Left lobe of liver (tissue), 2 donors: ENCODE data around the gene SLC9A6. TPM values are rescaled to one million over a fixed set of nuclear protein-coding genes. Genes with fewer than 3 reads are reported as not detected.
A peak's percentile ranks its signal among the peaks of the same experiment; 100 is the strongest.
"Not testable (repeated sequence)": the region's sequence is repeated elsewhere in the genome, so short reads cannot be mapped to it uniquely, and the experiment has no call there.

ENCODE experiments used
- ATAC-seq: fragments of 200-7000 bp; cut with Tn5 transposase; one replicate; pipeline ENCODE4 v1.9.1; 2020; ENCODE audit warnings: mild to moderate bottlenecking, moderate library complexity
- DNase-seq: peaks from one replicate; pipeline ENCODE4 v3.0.0-alpha.2; 2020; ENCODE audit warnings: low spot score
- total RNA-seq: library from RNA; stranded (reverse); gene quantifications from one replicate; pipeline ENCODE4 v1.2.1, GENCODE V29; 2021
- donor health status: DM: no; HTN: no; CAD: no; lungs with moderate emphysema.
- donor health status: DM: no; HTN: yes; CAD: no.

SLC9A6 gene
- total RNA-seq, 1 donor from 2014 or later, result 3.2 TPM

DNA sequence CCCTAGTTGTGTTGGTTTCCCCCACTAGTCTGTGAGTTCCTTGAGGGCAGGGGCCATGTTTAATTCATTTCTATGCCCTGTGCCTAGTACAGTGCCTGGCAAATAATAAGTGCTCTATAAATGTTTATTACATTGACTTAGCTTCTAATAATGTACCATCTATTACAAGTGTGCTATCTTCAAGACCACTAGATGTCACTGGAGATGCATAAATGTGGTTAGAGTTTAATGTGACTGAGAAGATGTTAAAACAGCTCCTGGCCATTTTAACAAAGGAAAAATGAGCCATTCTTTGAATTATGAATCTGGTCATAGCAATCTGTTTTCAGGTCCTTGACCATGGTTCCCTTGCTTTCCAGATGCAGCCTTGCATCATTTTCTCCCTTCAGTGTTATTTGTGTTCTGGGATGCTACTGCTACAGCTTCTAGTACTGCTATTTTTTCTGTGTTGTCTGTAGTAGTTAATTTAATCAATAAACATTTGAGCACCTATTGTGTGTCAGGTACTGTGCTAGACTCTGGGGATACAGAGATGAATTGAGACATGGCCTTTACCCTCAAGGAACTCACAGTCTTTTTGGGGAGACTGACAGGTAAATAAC is 43.2 kb downstream of the SLC9A6 start:
- peak; percentile 71 for ATAC-seq

DNA sequence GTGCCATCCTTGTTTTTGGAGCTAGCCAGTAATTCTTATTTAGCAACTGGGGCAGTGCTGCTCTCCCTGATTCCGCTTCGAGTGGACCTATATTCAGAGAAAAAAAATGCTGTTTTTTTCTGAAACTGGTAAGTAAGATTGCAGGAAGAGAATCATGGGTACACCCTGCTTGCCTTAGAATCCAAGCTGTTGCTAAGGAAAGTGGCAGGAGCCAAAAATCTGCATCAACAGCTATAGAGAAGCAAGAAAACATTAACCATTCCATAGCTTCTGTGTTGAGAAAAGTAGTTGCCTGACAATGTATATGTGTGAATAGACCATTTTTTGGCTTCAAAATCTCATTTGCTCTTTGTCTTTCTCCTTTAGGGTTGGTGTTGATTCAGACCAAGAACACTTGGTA is 44.5 kb downstream of the SLC9A6 start:
- ATAC-seq, result no peak
- DNase-seq, result no peak

More for the DNA sequence above, 43.2 kb downstream of the SLC9A6 start:
- DNase-seq, result no peak

DNA sequence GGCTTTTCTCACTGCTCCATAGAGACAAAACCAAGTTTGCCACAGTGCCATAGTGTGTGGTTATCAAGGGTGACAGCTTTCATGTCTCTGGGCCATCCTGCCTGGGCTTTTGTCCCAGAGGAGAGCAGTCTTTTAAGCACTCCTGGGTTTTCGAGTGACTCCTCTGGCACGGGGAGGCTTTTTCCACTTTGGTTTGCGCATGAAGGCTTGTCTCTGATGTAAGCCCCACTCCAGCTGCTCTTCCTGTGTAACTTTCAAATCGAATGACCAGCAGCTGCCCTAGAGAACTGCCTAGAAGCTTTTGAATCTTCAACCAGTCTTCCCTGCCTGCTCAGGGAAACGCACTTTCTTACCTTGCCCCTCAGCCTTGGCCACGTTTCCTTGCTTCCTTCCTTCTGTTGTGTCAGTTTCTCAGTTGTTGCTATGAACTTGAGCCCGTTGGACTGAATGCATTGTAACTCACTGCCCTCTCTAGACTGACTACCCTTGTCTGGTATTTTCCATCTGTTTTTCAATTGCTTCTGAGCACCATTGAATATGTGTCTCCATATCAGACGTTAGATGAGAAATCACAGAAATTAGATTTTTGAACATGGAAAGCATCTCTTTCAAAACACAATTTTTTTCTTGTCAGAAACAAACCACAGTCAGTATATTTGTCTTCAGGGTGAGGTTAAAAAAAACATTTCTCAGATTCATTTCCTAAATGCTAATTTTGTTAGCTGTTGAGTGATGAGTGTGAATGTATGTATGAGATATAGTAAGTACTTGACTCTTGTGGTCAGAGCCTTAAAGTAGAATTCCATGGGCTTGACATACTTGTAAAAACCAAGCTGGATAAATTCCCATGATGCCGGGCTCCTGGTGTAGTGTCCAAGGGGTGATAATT is 45.3 kb downstream of the SLC9A6 start:
- DNase-seq, result no peak
- ATAC-seq, result no peak

DNA sequence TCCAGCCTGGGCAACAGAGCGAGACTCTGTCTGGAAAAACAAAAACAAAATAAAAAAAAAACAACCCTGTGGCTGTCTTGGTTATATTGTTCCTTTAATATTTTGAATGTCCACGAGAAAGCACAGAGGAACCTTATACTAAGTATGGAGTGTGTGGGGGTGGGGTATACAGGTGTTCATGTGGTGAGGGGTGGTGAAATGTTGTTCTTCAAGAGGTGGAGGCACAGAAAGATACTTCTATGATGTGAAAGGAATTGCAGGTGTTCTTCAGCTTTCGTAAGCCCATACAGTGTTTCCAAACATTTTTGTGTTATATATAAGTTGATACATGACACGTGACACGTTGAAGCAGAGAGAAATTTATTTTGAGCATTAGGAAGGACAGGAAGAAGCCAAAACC is 46.4 kb downstream of the SLC9A6 start:
- DNase-seq, result no peak
- no peak for ATAC-seq

DNA sequence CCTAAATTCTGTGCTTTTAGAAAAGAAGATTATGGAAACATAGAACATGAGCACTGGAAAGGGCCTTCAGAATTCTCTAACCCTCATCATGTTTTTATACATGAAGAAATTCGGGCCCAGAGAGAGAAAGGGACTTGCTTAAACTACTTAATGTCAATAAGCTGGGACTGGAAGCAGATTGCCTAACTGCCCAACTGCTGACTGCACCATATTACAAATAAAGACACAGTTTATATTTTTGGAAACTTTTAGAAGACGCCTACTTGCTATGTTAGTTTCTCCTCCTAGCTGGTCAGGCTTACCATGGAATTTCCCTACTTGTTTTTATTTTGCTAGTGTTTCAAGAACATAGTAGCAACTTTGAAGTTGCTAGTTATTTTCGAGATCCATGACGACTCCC is 47.1 kb downstream of the SLC9A6 start:
- DNase-seq, result no peak
- no peak for ATAC-seq

DNA sequence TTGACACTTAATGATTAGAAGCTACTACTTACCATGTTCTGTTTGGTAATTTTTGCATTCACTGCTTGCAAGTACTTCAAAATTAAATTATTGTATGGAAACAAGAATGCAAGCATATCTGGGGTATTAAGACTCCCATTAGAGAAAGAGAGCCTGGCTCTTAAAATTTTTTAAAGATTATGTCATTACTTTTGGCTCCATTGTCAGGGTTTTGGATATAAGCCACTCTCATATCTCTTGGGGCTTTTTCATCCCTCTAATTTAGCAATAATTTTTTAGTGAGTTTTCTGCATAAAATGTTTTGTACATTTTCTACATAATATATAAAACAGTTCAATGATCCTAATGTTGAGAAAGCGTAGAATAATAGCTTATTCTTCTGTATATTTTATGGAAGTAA is 49.4 kb downstream of the SLC9A6 start:
- no peak for DNase-seq
- ATAC-seq, result no peak

DNA sequence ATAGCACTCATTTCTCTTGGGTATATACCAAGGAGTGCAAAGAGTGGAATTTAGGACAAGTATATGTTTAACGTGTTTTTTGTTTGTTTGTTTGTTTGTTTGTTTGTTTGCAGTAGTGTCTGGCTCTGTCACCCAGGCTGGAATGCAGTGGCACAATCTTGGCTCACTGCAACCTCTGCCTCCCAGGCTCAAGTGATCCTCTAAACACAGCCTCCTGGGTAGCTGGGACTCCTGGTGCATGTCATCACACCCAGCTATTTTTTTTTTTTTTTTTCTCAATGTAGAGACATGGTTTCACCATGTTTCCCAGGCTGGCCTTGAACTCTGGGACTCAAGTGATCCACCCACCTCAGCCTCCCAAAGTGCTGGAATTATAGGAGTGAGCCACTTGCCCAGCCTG is 50.4 kb downstream of the SLC9A6 start:
- DNase-seq (no peak), ATAC-seq (no peak)

DNA sequence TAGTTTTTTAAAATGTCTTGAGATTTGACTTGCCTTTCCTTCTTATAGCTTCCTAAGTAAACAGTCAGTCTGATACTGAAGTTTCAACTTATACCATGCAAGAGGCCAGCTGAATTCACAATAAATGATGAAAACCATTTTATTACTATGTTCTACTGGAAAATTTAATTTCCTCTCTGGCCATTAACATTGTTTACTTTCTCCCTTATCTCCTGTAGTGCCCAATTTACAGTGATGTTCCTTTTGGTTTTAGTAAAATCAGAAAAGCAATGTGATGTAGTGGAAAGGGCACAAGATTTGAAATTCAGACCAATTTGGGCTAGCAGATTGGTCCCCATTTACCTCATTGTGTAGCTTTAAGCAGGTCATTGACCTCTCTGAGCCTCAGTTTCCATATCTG is 54.2 kb downstream of the SLC9A6 start:
- DNase-seq, result no peak
- ATAC-seq, result no peak

DNA sequence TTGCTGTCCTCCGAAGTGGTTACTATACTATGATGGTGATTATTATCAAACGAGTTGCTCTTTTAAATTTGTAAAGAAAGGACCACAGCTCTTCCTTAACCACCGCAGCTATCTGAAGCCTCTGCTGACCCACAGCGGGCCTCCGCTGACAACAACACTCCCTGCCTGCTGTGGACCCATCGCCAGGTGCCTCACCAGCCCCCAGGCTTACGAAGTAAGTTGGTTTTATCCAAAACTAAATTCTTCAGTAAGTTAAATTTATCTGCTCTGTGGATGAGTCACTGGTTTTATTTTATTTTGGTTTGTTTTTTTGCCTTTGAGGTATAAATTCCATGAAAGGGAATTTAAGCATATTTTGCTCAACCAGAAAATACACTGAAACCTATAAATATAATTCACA is 54.7 kb downstream of the SLC9A6 start:
- DNase-seq (no peak), ATAC-seq (no peak)

DNA sequence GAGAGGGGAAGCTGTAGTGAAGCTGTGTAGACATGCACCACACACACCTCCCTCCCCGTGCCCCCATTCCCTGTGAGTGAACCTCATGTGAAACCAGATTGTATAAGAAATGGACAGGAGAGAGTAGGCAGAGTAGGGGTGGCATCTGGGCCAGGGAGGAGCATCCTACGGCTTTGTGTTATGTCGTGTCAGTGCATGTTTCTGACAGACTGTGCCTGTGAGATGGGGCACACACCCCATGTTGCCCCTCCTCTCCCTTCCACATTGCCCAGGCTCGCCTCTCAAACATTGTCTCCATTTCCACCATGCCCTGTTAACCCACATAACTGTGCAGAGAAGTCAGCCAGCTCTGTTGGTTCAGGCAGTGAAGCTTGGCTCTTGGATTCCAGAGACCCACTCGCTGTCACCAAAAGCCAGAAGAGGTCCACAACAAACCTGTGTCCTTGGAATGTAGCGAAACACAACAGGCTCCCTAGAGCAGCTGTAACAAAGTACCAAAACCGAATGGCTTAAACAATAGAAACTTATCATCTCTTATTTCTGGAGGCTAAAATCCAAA is 56.1 kb downstream of the SLC9A6 start:
- ATAC-seq (no peak), DNase-seq (no peak)

DNA sequence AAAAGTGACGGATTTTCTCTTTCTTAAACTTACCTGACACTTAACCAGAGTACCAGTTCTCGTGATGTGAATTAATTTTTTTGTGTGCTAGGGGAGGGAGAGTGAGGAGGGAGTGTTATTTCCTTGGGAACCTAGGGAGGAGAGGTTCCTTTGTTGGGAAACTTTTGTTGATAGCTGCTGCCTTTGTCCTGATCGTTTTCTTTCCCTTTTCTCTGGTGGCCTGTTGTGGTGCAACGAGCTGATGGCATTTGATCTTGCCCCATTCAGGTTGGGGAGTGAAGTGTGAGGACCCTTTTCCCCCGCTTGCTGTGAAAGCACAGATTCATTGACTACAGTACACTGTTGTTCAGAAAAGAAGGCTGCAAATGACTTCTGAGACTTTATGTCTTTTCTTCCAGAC is 59.8 kb downstream of the SLC9A6 start:
- DNase-seq (no peak), ATAC-seq (no peak)

DNA sequence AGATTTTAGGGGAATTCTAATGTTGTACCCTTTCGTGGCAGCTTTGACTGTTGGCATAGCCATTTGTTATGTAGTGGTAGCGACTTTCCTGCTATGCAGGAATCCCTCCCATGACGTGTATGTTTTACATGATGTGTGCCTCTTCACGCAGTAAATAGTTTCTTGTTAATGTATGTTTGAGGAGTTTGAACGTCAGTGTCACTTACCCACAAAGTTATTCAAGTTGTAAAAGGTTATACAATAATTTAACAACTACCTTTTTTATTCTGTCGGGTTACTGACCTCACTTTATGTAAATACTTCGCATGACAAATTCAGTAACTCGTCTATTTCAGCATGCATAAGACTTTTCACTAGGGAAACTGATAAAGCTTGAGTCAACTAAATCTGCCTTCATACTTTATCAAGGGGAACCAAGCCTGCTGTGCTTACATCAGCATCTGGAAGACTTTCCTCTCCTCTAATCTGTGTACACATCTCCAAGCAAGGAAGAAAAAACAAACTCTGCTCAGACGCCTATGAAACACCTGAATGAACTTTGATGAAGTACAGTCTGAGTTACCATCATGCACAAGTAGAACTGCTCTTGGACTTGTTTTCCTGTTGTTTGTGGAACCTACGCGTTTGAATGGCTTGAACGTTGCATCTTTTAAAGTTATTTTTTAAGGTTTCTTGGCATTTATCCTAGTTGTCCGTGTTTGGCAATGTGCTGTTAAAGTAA is 61.2 kb downstream of the SLC9A6 start:
- ATAC-seq, result no peak
- DNase-seq, result no peak

DNA sequence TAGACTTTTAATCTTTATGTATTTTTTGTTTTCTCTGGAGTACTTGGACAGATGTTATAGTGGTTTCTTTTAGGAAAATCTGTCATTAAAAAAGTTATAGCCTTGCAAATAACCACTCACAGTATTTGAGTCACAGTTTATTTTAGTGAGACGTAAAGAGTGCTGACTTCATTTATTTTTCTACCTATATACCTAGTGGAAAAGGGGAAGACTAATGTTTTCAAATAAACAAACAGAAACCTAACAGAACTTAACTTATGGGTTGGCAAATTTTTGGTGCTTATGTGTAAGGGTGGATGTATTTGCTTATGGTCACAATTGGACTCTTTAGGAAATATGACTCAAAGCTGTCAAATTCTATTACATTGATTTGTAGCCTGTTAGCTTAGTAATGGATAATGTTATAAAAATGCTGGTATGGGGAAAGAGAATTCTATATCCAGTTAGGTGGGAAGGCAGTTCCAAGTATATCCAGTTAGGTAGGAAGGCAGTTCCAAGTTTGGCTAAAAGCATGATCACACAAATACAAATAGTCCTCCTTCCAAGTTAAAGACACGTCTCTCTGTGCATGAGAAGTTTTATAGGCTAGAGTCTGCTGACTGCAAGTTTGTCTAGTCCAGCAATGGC is 61.9 kb downstream of the SLC9A6 start:
- ATAC-seq, result no peak

DNA sequence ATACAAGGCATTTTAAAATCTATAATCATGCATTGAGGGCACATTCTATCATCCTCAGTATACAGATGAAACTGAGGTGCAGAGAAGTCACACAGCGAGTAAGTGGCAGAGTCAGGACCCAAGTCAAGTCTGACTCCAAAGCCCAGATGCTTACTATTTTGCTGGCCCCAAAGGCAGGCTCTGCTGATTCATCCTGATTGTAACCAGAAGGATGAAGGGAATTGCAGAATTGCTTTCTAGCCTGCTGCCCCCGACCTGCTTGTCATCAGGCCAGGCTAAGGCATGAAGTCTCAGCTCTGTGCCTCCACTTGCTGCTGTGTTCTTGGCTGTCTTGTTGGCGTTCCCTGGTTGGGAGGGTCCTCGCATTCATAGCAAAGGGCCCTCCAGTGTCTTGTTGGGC is 62.7 kb downstream of the SLC9A6 start:
- ATAC-seq (no peak), DNase-seq (no peak)

More for the DNA sequence above, 61.9 kb downstream of the SLC9A6 start:
- no peak for DNase-seq

DNA sequence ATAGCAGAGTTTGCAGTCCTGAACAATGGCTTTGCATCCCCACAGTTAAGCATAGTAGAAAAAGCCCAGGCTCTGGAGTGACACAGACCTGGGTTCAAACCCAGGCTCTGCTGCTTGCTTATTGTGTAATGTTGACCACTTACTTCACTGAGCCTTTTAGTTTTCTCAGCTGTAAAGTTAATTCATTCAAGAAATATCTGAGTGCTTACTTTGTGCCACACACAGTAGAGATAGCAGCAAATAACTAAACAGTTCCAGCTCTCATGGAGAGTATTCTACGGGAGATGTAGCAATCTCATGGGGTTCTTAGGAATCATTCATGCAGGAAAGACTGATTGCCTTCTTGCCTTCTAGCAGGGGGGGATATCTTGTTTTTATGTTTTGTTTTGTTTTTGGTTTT is 63.2 kb downstream of the SLC9A6 start:
- ATAC-seq, result no peak
- DNase-seq, result no peak

DNA sequence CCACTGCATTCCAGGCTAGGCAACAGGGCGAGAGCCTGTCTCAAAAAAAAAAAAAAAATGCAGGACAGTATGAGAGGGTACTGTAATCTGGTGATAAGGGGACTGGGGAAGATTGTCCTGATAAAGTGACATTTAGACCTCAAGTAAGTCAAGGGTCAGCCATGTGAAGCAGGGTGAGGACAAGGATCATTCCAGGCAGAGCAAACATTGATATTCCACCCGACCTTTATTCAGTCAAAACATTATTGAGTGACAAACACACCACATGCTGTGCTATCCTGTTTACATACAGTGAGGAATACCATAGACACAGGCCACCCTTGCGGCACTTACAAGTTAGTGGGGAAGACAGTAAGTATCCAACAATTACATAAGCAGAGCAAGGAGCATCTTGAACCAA is 64.4 kb downstream of the SLC9A6 start:
- ATAC-seq (peak; percentile 56), DNase-seq (no peak)

DNA sequence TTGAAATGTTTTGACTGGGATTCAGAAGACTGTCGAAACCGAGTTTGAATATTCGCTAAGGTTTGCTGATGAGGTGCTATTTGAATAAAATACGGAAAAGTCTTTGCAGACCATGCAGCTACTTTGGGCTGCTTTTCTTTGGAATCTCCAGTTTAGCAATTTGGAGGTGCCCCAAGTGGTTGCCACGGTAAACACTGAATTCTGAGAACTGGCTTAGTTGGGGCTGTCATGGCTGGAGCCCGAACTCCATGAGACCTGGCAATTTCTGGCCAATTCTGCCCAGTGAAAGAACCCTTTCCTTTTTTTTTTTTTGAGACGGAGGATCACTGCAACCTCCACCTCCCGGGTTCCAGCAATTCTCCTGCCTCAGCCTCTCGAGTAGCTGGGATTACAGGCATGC is 65.6 kb downstream of the SLC9A6 start:
- DNase-seq, ATAC-seq: not testable (repeated sequence)

DNA sequence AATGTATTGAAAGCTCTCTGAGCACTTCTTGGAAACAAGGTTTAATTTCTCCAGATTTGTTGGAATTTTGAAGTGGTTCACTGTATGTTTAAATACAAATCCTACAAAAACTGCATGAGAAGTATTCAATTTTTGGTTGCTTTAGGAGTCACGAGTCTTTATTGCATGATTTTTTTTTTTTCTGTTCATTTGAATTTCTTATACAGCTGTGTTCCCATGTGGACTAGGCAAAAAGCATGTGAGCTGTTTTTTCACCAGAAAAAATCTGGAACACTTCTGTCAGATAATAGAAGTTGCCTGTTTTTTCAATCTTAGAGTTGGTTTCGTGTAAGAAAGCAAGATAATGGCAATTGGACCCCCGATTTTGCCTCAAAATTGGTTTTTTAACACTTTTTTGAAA is 66.4 kb downstream of the SLC9A6 start:
- DNase-seq (no peak), ATAC-seq (no peak)

DNA sequence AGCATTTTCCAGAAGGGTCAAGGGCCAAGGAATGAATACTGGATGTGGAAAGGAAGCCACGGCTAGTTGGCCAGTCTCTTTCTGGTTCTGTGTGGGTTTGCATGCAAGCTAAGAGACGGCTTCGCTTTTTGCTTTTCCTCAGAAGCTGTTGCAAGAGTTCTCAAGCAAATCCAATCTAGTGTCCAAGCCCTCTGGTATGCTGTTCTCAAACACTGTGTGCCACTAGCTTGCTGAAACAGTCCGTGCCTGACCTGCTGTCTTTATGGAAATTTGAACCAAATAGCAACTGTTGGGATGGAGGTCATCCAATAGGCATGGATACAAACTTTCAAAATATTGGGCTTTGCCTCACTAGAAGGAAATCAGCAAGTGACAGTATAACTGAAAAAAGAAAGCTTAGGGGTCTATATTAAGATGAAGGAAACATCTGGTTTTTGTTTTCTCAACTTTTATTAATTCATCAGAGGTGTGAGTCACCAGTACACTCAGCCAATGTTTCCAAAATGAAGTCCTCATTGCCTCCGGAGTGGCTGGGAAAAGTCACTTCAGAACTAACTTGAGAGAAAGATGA is 70.5 kb downstream of the SLC9A6 start:
- ATAC-seq, result no peak
- DNase-seq, result no peak

DNA sequence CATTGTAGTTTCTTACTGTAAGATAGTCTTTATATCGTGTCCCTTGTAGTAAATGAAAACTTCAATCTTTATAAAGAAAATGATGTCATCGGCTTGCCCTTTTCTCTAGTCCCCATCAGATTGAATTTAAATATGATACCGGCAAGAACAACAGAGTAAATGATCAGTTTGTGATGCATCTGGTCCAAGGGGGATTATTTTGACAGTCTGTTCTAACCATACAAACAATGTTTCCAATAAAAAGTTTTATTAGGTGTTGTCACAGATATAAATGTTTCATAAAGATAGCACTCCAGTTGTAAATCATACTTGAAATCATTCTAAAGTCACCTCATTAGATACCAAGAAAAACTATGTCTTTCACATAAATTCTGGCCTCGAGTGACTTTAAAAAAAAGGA is 72.3 kb downstream of the SLC9A6 start:
- DNase-seq, result no peak
- no peak for ATAC-seq

DNA sequence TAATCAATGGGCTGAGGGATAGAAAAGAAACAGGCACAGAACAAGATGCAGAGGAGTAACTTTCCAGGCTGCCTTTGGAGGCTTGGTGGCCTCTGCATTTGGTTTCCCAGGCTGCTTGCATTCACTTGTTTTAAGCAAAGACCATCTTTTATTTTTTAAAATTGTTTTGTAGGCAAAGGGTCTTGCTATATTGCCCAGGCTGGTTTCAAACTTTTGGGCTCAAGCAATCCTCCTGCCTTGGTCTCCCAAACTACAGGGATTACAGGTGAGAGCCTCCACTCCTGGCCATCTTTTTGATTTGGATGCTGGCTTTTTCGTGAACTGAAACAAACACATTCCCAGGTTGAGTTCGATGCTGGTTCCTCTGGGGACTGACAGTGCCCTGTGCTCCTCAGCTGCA is 74.1 kb downstream of the SLC9A6 start:
- no peak for DNase-seq
- ATAC-seq, result no peak
